NCI-H187 treated with DMSO at 0.1 percent for 48 hours (cell line): ENCODE results near the gene ZNF407.

Experiments used
- DNase-seq: peaks from one replicate; lab custom pipeline; 2025; lab: John Stamatoyannopoulos, UW

ZNF407 gene

DNA sequence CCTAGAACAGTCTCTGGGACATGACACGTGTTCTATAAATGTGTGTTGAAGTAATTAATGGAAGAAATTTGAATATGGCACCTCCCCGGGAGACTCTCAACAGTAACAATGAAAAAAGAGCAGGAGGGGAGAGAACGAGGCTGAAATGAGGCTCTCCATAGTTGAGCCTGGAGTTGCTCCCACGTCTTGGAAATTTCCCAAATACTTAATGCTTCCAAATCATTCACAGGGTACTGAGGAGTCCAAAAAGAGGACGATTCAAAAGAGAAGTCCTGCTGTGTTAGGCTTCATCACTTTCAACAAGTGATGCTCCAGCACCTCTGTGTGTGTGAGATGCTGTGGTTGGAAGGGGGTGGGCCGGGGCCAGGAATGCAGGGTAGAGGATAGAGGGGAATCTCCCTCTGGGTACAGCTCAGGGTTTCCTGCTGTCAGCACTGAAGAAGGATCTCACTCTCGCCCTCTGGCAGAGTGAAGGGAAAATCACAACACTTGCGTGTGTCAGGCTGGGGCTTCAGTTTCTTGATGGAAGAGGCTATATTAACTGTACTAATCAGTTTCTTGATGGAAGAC lies 18.1 kb upstream of the ZNF407 start:
- no peak for DNase-seq

DNA sequence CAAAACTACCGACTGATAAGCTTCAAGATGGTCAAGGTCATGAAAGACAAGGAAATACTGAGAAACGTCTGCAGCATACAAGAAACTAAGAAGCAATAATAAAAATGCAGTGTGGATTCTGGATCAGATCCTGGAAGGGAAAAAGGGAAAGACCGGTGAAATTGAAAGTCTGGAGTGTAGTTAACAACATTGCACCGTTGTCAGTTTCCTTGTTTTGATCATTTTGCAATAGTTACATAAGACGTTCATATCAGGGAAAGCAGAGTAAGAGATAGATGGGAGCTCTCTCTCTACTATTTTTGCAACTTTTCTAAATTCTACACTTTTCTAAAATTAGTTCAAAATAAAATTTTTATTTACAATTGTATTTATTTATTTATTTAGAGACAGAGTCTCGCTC lies 15.0 kb upstream of the ZNF407 start:
- DNase-seq: no peak

DNA sequence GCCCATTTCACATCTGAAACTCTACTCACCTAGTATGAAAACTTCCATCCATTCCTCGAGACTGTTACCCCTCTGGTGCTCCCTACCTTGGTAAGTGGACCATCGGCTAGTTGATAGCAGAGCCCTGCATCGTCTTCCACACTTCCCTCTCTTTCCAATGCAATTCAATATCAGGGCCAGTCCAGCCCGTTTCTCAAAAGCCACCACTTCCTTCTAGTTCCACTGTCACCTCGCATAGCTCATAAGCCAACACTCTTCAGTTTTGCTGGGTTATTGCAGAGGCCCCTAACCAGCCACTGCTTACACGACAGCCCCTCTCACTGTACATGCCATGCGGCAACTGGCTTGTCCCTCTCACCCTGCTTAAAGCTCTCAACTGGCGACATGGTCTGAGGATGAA lies 10.2 kb upstream of the ZNF407 start:
- no peak for DNase-seq

DNA sequence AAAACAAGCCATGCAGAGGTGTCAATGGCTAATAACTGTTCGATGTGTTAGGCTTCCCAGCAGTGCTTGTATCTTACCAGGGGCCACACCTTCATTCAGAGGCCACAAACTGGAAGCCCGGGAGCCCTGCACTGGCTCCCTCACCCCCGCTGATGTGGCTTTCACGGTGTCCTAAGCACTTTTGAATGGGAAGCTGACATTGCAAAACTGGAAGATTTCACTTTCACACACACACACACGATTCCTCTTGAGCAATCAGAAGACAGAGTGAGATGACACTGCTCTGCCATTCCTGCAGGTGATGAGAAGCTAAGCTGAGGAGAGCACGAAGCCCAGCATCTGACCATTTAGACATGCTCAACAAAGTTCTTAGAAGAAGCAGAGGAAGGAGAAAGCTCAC lies 8.6 kb upstream of the ZNF407 start:
- no peak for DNase-seq

DNA sequence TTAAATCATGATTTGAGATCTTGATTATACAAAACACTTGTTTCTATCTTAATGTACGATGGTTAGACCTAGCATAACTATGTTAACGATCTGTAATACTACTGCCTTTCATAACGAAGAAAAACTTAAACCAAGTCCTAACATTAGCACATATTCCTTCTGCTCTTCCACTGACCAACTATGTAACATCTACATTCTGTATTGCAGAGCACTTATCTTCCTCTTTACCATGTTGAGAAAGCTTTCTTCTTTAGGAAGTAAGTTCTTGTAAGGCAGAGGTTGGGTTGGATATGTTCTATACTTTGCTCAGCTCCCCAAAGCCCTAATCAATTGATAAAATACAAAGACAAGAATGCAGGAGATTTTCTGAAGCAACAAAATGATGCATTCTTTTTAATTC lies 7.9 kb upstream of the ZNF407 start:
- DNase-seq: no peak

DNA sequence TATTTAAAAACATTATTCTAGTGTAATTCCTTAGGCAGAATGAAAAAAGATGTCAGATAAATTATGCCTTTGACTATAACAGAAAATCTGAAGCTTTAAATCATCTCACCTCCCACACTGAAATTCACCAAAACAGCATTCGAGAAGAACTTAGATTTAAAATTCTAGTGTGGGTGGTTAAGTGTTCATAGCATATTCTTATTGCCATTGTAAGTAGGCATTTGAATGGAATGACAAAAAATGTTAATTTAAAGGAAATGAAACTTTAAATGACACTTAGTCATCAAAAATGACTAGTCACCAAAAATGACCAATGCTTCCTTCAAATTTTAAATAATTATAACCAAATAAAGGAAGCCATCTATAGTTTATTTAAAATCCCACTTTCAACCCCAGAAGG lies 7.0 kb upstream of the ZNF407 start:
- DNase-seq: no peak

DNA sequence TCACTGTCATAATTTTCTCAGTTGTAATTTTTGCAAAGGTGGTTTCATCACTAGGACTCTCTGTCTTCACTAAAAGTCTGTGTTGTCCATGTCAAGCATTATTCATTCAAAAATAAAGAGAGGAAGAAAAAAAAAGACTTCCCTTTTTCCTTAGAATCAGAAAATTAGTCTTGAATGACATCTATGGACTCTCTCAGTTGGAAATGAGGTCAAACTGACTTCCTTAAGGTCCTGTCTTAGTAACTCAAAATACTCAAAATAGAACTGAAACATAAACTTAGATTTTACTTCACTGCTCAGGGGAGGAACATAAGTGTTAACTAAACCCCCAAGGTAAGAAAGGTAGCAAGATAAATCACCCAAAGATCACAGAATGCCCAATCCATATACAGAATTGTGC lies 2.2 kb upstream of the ZNF407 start:
- DNase-seq: no peak

DNA sequence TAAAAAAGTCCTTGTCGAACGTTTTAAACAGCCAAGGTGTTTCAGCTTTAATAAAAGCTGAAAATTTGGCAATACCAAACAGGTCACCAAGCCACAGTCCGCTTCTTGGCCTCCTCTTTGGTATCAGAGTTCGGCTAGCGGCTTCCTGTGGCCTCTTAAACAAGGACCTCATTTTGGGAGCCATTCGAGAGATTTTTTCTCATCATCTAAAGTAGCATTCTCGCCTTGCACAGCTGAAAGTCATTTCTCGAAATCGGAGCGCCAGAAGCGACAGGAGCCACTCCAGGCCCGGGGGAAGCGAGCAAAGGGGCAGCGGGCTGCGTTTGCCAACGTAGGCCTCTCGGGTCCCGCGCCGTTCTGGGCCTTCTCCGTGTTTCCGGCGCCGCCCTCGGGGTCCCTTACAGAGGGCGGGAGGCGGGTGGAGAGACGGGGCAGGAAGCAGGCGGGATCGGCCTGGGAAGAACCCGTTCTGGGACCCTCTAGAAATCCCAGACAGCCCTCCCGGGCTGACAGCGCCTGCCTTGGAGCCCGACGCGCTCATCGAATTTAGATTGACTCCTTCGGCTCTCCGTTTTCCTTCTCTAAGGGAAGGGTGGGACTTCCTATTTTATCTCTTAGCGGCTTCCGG lies 522 bp upstream of the ZNF407 start:
- no peak for DNase-seq

DNA sequence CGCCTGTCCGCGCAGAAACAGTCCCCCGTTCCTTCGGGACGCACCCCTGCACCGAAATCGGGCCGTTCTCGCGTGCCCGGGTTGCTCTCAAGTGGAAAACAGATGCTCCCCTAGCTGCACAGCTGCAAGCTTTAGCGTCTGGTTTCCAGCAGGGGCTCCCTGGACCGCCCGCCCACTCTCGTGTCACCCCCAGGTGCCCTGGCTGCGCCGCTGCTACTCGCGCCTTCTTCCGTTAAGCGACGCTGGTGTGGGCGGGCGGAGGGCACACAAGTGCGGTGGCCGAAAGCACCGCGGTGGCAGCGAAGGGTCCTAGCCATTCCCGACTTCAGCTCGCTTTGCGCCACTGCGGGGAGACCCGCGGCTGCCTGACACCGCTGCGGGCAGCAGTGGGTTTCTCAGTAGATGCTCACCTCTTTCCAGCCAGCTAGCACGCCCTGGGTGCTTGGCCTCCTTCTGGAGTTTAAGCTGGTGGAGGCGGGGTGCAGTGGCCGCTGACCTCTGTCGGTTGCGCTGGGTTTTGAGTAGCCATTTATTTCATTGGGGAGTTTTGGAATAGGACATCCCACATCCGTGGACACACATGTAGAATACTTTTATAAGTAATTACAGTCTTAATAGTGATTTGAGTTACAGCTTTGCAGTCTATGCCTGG lies 806 bp downstream of the ZNF407 start:
- no peak for DNase-seq

DNA sequence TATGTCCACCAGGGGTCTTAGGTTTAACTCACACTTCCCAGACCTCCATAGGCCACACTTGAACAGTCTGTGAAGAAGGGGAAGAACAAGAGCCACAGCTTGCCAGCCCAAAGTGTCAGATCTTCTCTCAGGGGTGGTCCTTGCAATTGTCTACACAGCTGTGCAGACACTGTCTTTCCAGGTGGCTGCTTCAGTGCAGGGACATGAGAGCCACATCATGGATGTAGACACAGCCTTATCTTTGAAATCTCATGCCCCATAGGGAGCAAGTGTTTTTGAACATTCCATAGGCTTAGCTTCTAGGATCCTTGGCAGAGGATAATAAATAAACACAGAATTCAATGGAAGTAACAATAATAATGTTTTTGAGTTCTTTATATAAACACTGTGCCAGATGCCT lies 6.7 kb downstream of the ZNF407 start:
- no peak for DNase-seq

DNA sequence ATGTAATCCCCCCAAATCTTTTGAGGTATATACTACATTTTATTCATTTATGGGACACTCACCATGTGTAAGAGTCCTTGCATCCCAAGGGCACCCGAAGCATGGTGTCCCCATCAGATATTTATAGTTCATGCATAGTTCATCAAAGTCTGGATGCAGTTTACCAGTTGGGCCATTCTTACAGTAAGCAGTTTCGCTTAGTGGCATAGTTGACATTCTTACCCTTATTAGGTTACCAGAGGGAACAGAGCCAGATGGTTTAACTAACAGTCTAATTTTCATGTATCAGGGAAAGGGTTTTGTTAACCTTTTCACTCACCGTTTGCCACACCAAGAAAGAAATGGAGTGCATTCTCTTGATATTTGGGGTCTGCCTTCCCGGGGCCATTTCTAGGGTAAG lies 7.1 kb downstream of the ZNF407 start:
- no peak for DNase-seq

DNA sequence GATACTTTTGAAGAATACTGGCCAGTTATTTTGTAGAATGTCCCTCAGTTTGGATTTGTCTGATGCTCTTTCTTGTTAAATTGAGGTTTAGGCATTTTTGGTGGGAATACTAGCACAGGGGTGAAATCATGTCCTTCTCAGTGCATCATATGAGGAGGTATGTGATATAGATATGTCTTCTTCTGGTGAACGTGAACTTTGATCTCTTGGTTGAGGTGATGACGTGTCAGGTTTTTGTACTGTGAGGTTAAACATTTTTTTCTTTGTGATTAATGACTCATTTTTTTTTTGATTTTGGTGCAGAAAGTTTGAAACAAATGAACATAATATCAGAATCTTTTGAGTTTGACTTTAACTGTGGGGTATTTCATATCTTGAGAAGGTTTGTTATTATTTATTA lies 11.0 kb downstream of the ZNF407 start:
- DNase-seq: no peak

DNA sequence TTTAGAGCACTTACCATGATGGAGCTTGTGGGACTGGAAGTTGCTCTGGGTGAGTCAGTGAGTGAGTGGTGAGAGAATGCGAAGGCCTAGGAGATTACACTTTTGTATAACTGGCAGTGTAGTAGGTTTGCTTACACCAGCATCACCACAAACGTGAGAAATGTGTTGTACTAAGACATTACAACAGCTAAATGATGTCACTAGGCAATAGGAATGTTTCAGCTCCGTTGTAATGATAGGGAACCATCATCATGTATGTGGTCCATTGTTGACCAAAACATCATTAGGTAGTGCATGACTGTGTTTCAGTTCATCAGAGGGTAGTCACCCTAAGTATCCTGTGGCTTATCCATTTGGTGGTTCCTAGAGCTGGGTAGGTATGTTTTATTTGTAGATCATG lies 11.9 kb downstream of the ZNF407 start:
- DNase-seq: no peak

DNA sequence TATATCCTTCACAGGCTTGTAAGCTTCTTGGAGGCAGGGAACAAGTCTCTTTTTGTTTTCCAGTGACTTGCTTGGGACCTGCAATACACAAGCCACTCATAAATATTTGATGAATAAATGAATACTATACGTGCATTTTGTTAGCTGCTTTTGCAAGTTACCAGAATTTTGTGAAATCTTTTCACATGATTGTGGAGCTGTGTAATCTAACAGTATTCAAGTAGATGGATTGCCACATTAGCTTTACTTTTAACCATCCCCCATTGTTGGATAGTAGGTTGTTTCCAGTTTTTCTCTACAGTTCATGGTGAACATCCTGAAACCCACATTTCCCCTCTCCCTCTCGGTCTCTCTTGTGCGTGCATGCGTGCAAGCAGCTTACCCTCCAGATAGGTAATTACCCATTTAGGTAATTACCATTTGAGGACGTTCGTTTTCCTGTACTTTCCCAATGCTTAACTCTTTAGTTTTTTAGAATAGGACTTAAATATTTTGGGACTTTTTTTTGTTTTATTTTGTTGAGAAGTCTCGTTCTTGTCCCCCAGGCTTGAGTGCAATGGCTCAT lies 12.5 kb downstream of the ZNF407 start:
- DNase-seq: no peak

DNA sequence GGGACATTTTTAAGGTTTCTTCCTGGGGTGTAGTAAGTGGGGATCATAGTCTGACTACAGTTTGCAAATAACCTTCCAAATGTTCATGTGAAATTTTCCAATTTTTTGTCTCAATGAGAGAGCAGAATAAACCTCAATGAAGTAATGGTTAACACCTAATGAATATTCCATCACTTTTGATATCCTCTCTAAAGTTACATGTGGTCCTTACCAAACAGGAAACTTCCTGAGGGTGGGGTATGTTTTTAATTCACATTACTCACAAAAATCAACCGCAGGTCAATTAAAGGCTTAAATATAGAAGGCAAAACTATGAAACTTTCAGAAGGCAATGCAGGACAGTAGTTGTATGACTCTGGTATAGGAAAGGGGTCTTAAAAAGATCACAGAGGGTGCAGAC lies 13.2 kb downstream of the ZNF407 start:
- no peak for DNase-seq

DNA sequence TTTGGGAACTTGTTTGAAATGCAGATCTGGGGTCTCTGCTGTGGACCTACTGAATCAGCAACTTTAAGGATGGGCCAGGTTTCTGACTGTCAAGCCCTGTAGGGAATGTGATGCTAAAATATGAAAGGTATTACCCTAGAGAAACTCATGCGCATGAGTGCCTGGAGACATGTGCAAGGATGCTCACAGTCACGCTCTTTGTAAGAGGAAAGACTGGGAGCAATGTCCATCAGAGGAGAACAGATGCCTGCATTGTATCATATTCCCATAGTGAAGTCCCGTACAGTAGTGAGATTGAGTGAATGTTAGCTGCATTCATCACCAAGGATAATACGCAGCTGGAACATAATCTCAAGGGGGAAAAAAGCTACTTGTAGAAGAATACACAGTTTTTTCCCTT lies 14.1 kb downstream of the ZNF407 start:
- DNase-seq: no peak

DNA sequence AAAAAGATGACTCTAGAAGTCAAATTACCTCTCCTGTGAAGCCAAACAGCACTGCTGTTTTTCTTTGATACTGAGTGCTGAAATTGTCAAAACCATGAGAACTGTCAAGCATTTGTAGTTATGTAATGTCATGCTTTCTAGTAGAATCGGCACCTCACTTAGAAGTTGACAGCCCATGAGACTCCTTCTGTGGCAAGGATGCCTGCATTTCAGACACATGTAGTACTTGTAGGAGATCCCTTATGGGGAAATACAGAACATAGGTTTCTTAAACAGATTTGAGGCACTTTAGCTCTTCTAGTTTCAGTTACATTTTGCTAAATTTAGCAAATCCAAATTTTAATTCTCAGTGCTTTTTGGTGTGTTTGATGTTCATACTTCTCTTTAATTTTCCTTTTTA lies 15.7 kb downstream of the ZNF407 start:
- DNase-seq: no peak

DNA sequence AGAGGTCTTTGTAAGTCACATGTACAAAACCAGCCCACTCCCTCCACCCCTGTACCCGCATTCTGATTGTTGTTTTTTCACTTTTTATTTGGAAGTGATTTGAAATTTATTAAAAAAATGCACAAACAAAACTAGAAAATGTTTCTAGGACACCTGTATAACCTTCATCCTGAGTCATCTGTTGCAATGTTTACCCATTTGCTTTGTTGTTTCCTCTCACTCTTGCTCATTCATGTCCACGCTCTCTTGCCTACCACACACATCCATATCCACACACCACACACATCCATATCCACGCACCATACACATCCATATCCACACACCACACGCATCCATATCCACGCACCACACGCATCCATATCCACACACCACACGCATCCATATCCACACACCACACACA lies 18.8 kb downstream of the ZNF407 start:
- DNase-seq: no peak

DNA sequence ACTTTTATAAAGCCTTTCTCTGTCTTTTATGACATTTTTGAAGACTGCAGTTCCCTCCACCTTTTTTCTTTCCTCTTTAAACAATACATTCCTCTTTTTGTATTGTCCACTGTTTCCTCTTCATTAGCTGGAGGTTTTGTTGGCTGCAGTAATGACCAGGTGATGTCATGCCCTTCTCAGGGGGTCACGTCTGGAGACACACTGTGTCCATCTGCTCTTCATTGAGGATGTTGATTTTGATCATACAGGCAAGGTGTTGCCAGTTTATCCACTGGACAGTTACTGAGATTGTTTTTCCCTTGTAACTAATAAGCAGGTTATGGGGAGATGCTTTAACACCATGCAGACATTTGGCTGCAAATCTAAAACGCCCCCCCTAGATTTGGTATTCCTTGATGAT lies 19.8 kb downstream of the ZNF407 start:
- DNase-seq: no peak

DNA sequence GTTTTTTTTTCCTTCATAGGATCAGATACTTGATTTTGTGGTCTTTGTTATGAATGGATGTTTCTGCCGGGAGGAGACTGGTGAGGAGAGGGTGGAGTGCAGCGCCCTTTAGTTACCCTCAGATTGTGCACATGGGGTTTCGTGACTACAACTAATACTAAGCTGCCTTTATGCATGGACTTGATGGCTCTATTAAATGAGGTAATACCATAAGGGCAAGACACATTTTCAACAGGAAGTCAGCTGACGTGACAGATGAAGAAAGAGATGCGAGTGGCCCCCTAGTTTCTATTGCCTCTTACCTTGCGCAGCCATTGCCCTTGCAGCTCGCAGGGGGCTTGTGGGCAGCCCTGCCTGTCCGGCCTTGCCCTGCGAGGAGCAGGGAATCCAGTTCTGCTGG lies 24.4 kb downstream of the ZNF407 start:
- DNase-seq: no peak

DNA sequence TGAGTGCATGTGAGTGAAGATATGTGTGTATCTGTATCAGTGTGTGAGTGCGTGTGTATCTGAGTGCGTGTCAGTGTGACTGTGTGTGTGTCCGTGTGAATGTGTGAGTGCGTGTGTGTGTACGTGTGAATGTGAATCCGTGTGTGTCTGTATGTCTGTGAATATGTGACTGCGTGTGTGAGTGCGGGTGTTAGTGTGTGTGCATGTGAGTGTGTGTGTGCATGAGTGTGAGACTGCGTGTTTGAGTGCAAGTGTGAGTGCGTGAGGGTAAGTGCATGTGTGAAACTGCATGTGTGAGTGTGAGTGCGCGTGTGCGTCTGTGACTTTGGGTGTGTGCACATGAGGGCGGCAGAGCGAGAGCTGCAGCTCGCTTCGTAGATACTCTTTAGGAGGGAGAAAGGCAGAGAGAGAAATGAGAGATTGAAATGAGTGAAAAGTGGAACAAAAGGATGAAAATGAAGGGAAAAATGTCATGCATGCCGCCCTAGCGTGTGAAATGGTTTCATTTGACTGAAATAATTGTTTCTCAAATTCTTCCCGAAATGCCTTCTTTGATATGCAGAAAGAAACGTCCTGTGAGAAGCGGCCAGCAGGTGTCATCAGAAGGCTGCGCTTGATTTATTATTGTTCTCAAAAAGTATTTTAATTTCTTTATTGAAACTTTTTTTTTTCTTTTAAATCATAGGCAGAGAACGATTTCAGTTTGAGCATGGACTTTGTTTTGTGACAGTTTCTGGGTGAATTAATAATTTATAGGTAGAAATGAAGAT lies 25.6 kb downstream of the ZNF407 start:
- no peak for DNase-seq

DNA sequence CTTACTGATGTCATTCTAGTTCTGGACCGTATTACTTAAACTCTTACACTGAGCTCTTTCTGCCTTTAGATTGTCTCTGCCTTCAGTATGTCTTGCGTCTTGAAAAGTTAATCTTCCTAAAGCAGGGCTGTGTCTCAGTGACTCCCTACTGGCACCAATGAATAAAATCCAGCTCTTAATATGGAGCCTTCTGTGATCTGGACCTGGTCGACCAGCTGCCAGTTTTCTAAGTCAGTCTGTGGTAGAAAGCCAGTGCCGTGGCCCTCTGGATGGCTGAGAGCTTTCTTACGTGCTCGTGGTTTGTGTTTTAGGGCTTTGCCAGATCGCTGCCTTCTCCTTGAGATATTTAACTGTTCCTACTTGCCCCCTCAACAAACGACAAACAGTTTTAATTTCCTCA lies 26.8 kb downstream of the ZNF407 start:
- no peak for DNase-seq

DNA sequence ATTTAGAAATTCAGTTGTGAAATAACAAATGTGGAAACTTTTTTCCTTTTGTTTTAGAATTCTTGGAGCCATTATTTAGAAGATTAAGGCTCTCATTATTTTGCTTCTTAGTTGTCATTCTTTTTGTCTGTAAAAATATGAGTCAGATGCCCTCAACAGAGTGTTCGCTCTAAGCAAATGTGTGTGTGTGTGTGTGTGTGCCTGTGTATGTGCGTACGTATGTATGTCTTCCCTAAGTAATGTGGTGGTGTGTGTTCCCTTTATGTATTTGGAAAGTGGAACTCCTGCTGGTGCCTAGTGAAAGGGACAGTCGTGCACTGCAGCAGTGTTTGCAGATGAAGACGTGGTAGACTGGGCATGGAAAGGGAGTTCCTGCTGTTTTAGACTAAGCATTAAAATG lies 27.5 kb downstream of the ZNF407 start:
- DNase-seq: no peak
